Upper lobe of left lung (tissue), 4 donors: ENCODE measurements around the gene LDAF1.

Experiments used
- CTCF ChIP-seq, 6 experiments: fragments of 450-650 bp in 4 of 6; fragments of 200-600 bp in 2 of 6; sonication (generic) in 2 of 6; IDR thresholded peaks; one replicate each; pipeline ENCODE4 v1.5.1; 2016 to 2019; ENCODE audit warnings: antibody characterized with exemption in 6 of 6
- POLR2A ChIP-seq, 4 donors: fragments of 450-650 bp; IDR thresholded peaks; one replicate each; pipeline ENCODE4 v1.5.1; 2016 to 2017; ENCODE audit warnings: antibody characterized with exemption in 4 of 4, mild to moderate bottlenecking in 2 of 4
- POLR2AphosphoS5 ChIP-seq, 2 donors: sonication (generic); formaldehyde crosslinking; IDR thresholded peaks; one replicate each; pipeline ENCODE4 v1.5.1; 2017; ENCODE audit warnings: antibody characterized with exemption in 2 of 2

GRCh38 chr16:21128991-21129390 lies 29.5 kb upstream of the LDAF1 start:
- no peak for TF ChIP-seq POLR2A (IDR thresholded peaks at IDR 0.05)
- TF ChIP-seq POLR2AphosphoS5 (IDR thresholded peaks at IDR 0.05), result no peak
- TF ChIP-seq CTCF (IDR thresholded peaks at IDR 0.05), result no peak
